ENCODE data around the gene FAM83B. TPM values are rescaled to one million over a fixed set of nuclear protein-coding genes. Genes with fewer than 3 reads are reported as not detected.

The FAM83B gene
- polyA plus RNA-seq, 1 of the 3 experiments (the other 2 are of a cell fraction): not detected

- TF ChIP-seq RCOR1 (IDR thresholded peaks at IDR 0.05; ENCODE audit: low read length) (no peak), FOSL2 (IDR thresholded peaks at IDR 0.05; ENCODE audit: borderline replicate concordance, low read depth) (no peak), GABPA (IDR thresholded peaks at IDR 0.05; ENCODE audit: low read depth) (no peak)
Observed at GRCh38 chr6:54805077-54805476, 41.5 kb upstream of the FAM83B start (continued).

- Histone ChIP-seq H4K20me1 (ENCODE audit: insufficient read depth) (no peaks in the 10 kb centered on the region), H3K9me2 (no peaks in the 10 kb centered on the region), H3F3A (replicated peaks; ENCODE audit: insufficient read depth) (no peaks in the 10 kb centered on the region), H3K9ac (no peak overlapping the region), H2AFZ (ENCODE audit: low read depth) (no peak overlapping the region), H3K27ac (ENCODE audit: low read depth in 2 of 2, low read length in 1 of 2) (no peak overlapping the region), H3K4me1 (ENCODE audit: control insufficient read depth in 1 of 2, insufficient read depth in 2 of 2, low read depth in 1 of 2, low read length in 1 of 2) (no peaks in the 10 kb centered on the region), H3K4me2 (no peak overlapping the region), H3K9me3 (no peaks in the 10 kb centered on the region), H3K4me3 (ENCODE audit: low read depth in 2 of 2, low read length in 1 of 2) (no peak overlapping the region), H3K27me3 (ENCODE audit: insufficient read depth) (no peaks in the 10 kb centered on the region), H3K79me2 (ENCODE audit: insufficient read depth) (no peaks in the 10 kb centered on the region), H3K36me3 (replicated peaks in 1 of 2; ENCODE audit: control insufficient read depth in 1 of 2, insufficient read depth in 2 of 2, low read length in 1 of 2) (no peaks in the 10 kb centered on the region)
- TF ChIP-seq JUND (IDR thresholded peaks at IDR 0.05) (no peak), FOSL2 (IDR thresholded peaks at IDR 0.05; ENCODE audit: borderline replicate concordance, low read depth) (no peak), ELF1 (IDR thresholded peaks at IDR 0.05) (no peak), PBX3 (IDR thresholded peaks at IDR 0.05) (no peak), GATA2 (CRISPR knock-in tag; IDR thresholded peaks at IDR 0.05) (no peak), FOXM1 (IDR thresholded peaks at IDR 0.05; ENCODE audit: low read depth) (no peak), RXRA (IDR thresholded peaks at IDR 0.05; ENCODE audit: borderline replicate concordance, low read depth) (no peak), MAX (IDR thresholded peaks at IDR 0.05; ENCODE audit: low read depth) (no peak)
- no peak for DNase-seq
- CTCF ChIA-PET: interaction anchor here (0.6 kb wide), 1 partner anchor 24 kb away, joined by 3 read pairs; no protein-coding TSS in a partner anchor
- POLR2A ChIA-PET: no interaction called here
Observed at GRCh38 chr6:54810147-54810546, 36.4 kb upstream of the FAM83B start.

GRCh38 chr6:54813892-54814291, 32.7 kb upstream of the FAM83B start:
- Histone ChIP-seq H4K20me1 (ENCODE audit: insufficient read depth) (no peaks in the 10 kb centered on the region), H3K9me2 (no peaks in the 10 kb centered on the region), H3K9ac (no peak overlapping the region), H3K27me3 (ENCODE audit: insufficient read depth) (no peaks in the 10 kb centered on the region), H3K4me3 (ENCODE audit: low read depth in 2 of 2, low read length in 1 of 2) (no peak overlapping the region), H3K36me3 (replicated peaks in 1 of 2; ENCODE audit: control insufficient read depth in 1 of 2, insufficient read depth in 2 of 2, low read length in 1 of 2) (no peaks in the 10 kb centered on the region), H3K27ac (ENCODE audit: low read depth in 2 of 2, low read length in 1 of 2) (no peak overlapping the region), H3K4me1 (ENCODE audit: control insufficient read depth in 1 of 2, insufficient read depth in 2 of 2, low read depth in 1 of 2, low read length in 1 of 2) (no peaks in the 10 kb centered on the region), H3F3A (replicated peaks; ENCODE audit: insufficient read depth) (no peaks in the 10 kb centered on the region), H2AFZ (ENCODE audit: low read depth) (no peak overlapping the region), H3K9me3 (no peaks in the 10 kb centered on the region), H3K4me2 (no peak overlapping the region), H3K79me2 (ENCODE audit: insufficient read depth) (no peaks in the 10 kb centered on the region)
- TF ChIP-seq FOSL2 (IDR thresholded peaks at IDR 0.05; ENCODE audit: borderline replicate concordance, low read depth) (no peak), TEAD4 (IDR thresholded peaks at IDR 0.05; ENCODE audit: borderline replicate concordance, insufficient read depth) (no peak), ZBTB33 (IDR thresholded peaks at IDR 0.05; ENCODE audit: borderline replicate concordance, low read depth) (no peak)
- ChIA-PET POLR2A (no interaction called here), CTCF (no interaction called here)
- 1% methylated on average over 3 of the region's 3 CpGs for WGBS (ENCODE audit: low lambda C conversion rate)
- DNase-seq: no peak

Measured in SK-N-SH (cell line).